B cell (primary cell): ENCODE results near the gene SNAPIN.

Experiments used
- EZH2 ChIP-seq: IDR thresholded peaks from 2 replicates; pipeline ENCODE4 v1.6.1; 2012; ENCODE audit warnings: borderline replicate concordance, low read depth, mild to moderate bottlenecking, moderate library complexity, low read length; ENCODE audit not compliant: insufficient read depth, poor library complexity, severe bottlenecking
- TF ChIP-seq, protein P1 (sequence below): fragments of 200-600 bp; IDR thresholded peaks from one replicate; pipeline ENCODE4 v1.8.0; 2022; ENCODE audit warnings: antibody characterized with exemption, mild to moderate bottlenecking

DNA sequence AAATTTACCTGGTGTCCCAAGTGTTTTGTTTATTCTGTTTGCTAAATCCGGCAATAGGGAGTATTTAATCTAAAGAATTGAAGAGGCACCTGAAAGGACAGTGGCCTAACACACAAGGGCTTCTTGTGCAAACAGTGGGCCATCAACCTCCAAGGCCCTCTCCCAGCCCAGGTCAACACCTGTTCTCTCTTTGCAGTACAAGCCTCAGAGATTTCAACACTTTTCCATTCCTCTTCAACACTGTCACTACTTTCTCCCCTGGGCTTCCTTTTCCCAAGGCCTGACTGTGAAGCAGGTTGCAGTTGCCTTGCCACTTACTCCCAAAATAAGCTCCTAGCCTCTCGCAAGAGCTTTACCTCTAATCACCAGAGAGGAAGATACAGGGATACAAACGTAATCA, 3.2 kb upstream of the SNAPIN start:
- TF ChIP-seq, protein P1, sequence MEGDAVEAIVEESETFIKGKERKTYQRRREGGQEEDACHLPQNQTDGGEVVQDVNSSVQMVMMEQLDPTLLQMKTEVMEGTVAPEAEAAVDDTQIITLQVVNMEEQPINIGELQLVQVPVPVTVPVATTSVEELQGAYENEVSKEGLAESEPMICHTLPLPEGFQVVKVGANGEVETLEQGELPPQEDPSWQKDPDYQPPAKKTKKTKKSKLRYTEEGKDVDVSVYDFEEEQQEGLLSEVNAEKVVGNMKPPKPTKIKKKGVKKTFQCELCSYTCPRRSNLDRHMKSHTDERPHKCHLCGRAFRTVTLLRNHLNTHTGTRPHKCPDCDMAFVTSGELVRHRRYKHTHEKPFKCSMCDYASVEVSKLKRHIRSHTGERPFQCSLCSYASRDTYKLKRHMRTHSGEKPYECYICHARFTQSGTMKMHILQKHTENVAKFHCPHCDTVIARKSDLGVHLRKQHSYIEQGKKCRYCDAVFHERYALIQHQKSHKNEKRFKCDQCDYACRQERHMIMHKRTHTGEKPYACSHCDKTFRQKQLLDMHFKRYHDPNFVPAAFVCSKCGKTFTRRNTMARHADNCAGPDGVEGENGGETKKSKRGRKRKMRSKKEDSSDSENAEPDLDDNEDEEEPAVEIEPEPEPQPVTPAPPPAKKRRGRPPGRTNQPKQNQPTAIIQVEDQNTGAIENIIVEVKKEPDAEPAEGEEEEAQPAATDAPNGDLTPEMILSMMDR, result no peak
- TF ChIP-seq EZH2, result no peak
